IPS DF 4.7 (cell line): ENCODE results near the gene BNIPL.

ENCODE experiments used
- DNase-seq: peaks from one replicate; pipeline ENCODE4 v3.0.0-alpha.2; 2013; ENCODE audit warnings: low spot score; ENCODE audit errors: extremely low read depth

BNIPL gene

DNA sequence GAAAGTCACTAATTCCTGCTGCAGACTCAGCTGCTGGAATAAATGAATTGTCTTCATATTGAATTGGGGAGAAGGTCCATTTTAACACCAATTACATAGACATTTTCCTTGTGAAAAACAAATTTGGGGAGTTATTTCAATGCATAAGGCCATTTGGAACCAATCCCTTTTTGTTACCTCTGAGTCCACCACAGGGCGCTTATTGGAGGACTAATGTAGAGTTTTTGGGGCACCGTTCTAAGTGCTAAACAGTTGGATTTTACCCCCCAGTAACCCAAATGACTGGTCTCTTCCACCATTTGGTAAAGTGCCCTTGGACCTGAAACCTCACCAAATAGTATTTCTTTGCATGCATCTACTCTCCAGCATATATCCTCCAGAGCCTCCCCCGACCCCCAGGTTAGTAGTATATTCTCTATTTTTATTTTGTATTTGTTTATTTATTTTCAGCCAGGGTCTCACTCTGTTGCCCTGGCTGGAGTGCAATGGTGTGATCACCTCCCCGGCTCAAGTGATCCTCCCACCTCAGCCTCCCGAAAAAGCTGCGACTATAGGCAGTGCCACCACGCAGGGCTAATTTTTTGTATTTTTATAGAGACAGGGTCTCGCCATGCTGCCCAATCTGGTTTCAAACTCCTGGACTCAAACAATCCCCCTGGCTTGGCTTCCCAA, 26.6 kb upstream of the BNIPL start:
- DNase-seq, result no peak

DNA sequence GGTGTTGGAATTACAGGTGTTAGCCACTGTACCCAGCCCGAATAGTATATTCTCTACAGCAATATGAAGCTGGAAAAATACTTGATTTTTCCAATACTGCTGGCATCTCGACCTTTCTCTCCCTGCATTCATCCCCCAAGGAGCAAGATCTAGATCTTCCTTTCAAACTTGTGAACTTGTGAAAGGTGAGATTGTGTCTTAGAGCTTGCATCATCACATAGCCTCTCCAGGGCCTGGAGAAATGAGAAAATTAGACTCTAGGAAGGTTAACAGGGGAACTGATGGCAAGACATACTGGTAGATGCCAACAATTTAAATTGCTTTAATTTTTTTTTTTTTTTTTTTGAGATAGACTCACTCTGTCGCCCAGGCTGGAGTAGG, 26.1 kb upstream of the BNIPL start:
- no peak for DNase-seq

- DNase-seq, result no peak
Observed at GRCh38 chr1:151011154-151011850, 25.1 kb upstream of the BNIPL start.

DNA sequence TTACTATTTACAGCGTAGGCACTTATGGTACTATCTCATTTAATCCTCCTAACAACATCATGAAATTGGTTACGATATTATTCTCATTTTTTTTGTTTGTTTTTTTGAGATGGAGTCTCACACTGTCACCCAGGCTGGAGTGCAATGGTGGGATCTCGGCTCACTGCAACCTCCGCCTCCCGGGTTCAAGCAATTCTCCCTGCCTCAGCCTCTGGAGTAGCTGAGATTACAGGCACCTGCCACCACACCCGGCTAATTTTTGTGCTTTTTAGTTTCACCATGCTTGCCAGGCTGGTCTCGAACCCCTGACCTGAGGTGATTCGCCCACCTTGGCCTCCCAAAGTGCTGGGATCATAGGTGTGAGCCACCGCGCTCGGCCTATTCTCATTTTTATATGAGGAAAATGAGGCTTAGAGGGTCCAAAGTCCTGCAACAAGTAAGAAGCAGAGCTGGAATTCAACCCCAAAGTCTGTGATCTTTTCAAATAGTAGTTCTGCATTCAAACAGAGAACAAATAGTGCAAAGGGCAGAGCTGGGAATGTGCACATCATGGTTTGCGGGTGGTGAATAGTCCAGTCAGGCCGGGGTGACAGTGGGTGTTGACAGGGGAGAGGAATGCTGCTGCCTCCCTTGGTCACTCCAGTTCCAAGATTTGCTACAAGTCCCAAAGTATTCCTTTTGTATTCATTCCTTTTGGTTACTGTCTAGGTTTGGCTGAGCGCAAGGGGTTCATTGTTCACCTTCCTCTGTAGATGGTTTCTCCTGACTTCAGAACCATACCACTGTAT, 23.5 kb upstream of the BNIPL start:
- no peak for DNase-seq

GRCh38 chr1:151013518-151013917, 22.9 kb upstream of the BNIPL start:
- DNase-seq, result no peak

DNA sequence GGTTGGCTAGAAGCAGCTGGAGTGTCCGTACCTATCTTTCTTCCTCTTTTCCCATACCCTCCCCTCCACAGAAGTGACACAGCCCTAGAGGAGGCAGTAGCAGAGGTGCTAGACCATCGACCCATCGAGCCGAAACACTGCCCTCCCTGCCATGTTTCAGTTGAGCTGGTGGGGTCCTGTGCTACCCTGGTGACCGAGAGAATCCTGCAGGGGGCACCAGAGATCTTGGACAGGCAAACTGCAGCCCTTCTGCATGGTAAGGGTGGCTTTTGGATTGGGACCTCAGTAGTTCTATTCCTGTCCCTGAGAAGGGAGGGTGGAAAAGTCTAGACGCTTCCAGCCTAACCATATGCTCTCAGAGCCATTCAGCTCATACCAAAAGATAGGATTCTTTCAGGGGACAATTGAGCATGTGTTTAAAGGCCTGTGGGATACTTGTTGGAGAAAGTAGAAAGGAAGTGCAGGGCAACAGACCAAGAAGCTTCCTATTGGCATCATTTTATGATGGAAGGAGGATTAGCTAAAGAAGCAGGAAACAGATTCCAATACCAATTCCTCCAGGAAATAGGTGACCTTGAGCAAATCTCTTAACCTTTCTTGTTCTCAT, 11.7 kb upstream of the BNIPL start:
- peak; percentile 66 for DNase-seq

GRCh38 chr1:151026460-151026859, 9.9 kb upstream of the BNIPL start:
- DNase-seq, result no peak

DNA sequence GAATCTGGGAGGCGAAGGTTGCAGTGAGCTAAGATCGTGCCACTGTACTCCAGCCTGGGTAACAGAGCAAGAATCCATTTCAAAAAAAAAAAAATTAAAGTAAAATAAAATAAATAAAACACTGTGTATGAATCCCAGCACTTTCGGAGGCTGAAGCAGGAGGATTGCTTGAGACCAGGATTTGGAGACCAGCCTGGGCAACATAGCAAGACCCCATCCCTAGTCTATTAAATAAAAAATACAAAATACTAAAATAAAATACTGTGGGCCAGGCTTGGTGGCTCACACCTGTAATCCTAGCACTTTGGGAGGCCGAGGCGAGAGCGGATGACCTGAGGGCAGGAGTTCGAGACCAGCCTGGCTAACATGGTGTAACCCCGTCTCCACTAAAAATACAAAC, 4.2 kb upstream of the BNIPL start:
- DNase-seq, result no peak

DNA sequence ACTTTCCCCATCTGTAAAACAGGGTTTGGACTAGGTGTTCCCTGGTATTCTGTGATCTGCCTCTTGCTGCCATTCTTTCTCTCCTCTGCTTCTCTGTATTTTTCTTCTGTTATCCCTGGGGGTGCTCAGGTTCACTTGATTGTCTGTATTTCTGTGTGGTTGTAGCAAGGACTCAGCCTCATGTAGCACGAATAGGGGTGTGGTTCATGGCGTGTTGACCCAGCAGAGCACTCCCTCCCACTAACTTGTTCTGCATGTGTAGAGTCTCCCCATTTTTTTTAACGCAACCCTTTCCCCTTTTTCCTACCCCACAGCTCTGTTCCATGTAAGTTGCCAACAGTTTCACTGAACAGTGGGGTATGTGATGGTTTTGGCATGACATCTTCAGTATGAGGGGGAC, 1.2 kb upstream of the BNIPL start:
- no peak for DNase-seq

- DNase-seq, result no peak
Observed at GRCh38 chr1:151037032-151037431, 646 bp downstream of the BNIPL start.

DNA sequence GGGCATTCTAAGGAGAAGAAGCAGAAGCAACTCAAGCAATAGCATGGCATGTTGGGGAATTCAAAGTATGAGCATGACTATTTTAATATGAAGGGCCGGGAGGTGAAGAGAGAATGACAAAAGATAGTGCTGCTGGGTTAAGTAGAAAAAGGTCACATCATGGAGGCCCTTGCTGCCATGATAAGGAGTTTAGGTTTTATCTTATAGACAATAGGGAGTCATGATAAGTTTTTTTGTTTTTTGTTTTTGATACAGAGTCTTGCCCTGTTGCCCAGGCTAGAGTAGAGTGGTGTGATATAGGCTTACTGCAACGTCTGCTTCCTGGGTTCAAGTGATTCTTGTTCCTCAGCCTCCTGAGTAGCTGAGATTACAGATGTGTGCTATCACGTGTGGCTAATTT, 3.1 kb downstream of the BNIPL start:
- no peak for DNase-seq

- DNase-seq, result no peak
Observed at GRCh38 chr1:151043163-151043562, 6.8 kb downstream of the BNIPL start.

GRCh38 chr1:151047591-151047924, 11.2 kb downstream of the BNIPL start, which contains the start of gene C1orf56:
Gene C1orf56, plus strand, starts transcription at chr1:151047751. Its CDS starts 97 bp downstream, at chr1:151047848.
- DNase-seq, result no peak

DNA sequence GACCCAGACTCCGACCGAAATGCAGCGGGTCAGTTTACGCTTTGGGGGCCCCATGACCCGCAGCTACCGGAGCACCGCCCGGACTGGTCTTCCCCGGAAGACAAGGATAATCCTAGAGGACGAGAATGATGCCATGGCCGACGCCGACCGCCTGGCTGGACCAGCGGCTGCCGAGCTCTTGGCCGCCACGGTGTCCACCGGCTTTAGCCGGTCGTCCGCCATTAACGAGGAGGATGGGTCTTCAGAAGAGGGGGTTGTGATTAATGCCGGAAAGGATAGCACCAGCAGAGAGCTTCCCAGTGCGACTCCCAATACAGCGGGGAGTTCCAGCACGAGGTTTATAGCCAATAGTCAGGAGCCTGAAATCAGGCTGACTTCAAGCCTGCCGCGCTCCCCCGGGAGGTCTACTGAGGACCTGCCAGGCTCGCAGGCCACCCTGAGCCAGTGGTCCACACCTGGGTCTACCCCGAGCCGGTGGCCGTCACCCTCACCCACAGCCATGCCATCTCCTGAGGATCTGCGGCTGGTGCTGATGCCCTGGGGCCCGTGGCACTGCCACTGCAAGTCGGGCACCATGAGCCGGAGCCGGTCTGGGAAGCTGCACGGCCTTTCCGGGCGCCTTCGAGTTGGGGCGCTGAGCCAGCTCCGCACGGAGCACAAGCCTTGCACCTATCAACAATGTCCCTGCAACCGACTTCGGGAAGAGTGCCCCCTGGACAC, 11.7 kb downstream of the BNIPL start:
- DNase-seq, result no peak

- no peak for DNase-seq
Observed at GRCh38 chr1:151048645-151049032, 12.3 kb downstream of the BNIPL start.

GRCh38 chr1:151049458-151049857, 13.1 kb downstream of the BNIPL start:
- DNase-seq, result no peak

DNA sequence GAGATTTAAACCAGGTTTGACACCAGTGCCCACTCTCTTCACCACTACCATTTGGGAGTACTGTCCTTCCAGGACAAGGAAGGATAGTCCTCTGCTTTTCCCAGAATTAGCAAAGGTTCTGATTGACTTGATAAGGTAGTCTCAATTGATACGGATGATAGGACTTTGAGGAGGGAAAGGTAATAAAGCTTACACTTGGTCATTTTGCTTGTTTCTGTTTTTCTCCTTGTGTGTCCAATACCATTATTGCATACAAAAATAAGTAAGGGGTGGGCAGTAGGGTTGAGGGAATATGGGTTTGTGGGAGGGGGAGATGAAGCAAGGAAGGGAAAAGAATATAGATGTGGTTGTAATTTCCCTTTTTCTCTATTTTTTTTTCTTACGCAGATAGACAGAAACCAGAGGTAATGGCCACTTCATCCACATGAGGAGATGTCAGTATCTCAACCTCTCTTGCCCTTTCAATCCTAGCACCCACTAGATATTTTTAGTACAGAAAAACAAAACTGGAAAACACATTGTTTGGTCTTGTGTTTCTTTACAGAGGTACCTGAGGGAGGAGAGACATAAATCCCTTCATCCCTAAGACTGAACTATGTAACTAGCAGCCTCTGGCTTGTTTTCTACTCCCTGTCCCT, 13.8 kb downstream of the BNIPL start:
- no peak for DNase-seq

- DNase-seq, result no peak
Observed at GRCh38 chr1:151051356-151052009, 15.1 kb downstream of the BNIPL start.

GRCh38 chr1:151054971-151055547, 18.7 kb downstream of the BNIPL start:
- DNase-seq, result no peak

GRCh38 chr1:151055581-151055980, 19.2 kb downstream of the BNIPL start:
- no peak for DNase-seq
